Measurements from ENCODE around the gene GPC6. TPM values are rescaled to one million over a fixed set of nuclear protein-coding genes. Genes with fewer than 3 reads are reported as not detected.

Gene GPC6
- total RNA-seq, 1 donor from 2014 or later, result 63.0 TPM

DNA sequence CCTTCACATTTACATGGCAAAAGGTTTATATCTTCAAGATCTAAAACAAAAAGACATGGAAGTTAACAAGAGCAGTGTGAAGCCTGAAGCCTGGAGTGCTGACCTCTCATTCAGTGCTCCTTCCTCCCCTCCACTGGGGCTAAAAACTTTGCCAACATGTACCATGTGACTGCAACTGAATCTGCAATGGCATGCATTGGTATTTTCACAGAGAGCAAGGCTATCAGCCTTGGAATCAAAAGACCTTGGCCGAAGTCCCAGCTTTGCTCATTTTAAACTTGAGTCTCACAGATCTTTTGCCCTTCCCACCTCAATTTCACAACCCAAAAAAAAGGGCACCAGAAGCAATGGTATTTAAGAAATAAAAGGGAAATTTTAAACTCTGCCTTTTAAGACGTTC, 927.8 kb downstream of the GPC6 start:
- FAIRE-seq (no peak), DNase-seq (ENCODE audit: low read depth) (peak; percentile 66)
- Histone ChIP-seq H4K20me1 (ENCODE audit: insufficient read depth, low read length) (no peaks in the 10 kb centered on the region), H3K4me3 (ENCODE audit: insufficient read depth, low read depth, low read length) (no peak overlapping the region), H3K27ac (ENCODE audit: low read depth, low read length) (no peak overlapping the region), H2AFZ (ENCODE audit: low read depth, low read length) (no peak overlapping the region), H3K27me3 (ENCODE audit: insufficient read depth, low read length) (no peaks in the 10 kb centered on the region), H3K4me2 (ENCODE audit: low read length) (no peak overlapping the region), H3K4me1 (ENCODE audit: insufficient read depth, low read length) (no peaks in the 10 kb centered on the region), H3K79me2 (ENCODE audit: insufficient read depth, low read length) (no peaks in the 10 kb centered on the region), H3K9me3 (ENCODE audit: insufficient read depth, low read depth, low read length) (no peaks in the 10 kb centered on the region), H3K36me3 (ENCODE audit: insufficient read depth, low read length) (no peaks in the 10 kb centered on the region), H3K9ac (ENCODE audit: low read length) (no peak overlapping the region)
- Mint-ChIP-seq H3K4me3 (ENCODE audit: unreplicated experiment) (no peak overlapping the region), H3K36me3 (ENCODE audit: low read depth, unreplicated experiment) (peaks cover 2% of the 10 kb centered on the region), H3K4me1 (ENCODE audit: low read depth, unreplicated experiment) (no peaks in the 10 kb centered on the region), H3K27ac (ENCODE audit: unreplicated experiment) (no peak overlapping the region), H3K9me3 (ENCODE audit: unreplicated experiment) (peaks cover 5% of the 10 kb centered on the region), H3K27me3 (ENCODE audit: low read depth, unreplicated experiment) (no peaks in the 10 kb centered on the region)
- TF ChIP-seq, protein P1, sequence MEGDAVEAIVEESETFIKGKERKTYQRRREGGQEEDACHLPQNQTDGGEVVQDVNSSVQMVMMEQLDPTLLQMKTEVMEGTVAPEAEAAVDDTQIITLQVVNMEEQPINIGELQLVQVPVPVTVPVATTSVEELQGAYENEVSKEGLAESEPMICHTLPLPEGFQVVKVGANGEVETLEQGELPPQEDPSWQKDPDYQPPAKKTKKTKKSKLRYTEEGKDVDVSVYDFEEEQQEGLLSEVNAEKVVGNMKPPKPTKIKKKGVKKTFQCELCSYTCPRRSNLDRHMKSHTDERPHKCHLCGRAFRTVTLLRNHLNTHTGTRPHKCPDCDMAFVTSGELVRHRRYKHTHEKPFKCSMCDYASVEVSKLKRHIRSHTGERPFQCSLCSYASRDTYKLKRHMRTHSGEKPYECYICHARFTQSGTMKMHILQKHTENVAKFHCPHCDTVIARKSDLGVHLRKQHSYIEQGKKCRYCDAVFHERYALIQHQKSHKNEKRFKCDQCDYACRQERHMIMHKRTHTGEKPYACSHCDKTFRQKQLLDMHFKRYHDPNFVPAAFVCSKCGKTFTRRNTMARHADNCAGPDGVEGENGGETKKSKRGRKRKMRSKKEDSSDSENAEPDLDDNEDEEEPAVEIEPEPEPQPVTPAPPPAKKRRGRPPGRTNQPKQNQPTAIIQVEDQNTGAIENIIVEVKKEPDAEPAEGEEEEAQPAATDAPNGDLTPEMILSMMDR (IDR thresholded peaks at IDR 0.05; ENCODE audit: insufficient read depth, low read depth, low read length), result no peak
- TF ChIP-seq EZH2 (IDR thresholded peaks at IDR 0.05; ENCODE audit: insufficient read depth, low read length), result no peak

DNA sequence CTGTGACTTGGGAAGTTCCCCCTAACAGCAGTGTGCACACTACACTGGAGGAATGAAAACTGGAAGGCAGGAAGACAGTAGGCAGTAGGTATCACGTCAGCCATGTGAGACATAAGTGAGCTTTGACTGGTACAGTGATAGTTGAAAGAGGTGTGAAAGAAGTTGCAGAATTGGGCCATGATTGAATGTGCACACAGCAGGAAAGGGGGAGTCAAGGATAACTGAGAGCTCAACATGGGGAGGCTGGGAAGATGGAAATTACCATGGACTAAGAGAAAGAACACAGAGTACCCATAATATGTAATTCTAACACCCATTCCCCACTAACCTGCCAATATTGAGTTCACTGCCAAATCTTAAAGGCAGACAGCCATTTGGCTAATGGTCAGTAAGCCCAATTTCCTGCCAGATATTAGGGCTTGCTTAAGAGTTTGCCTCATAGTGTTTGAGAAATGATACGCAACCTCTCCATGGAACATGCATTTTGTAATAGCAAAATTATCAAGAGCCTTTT, 931.2 kb downstream of the GPC6 start:
- H3K27ac ChIP-seq (ENCODE audit: low read depth, low read length), result no peak overlapping the region
- H3K79me2 ChIP-seq (ENCODE audit: insufficient read depth, low read length), result no peaks in the 10 kb centered on the region
- Mint-ChIP-seq H3K4me1 (ENCODE audit: low read depth, unreplicated experiment) (no peaks in the 10 kb centered on the region), H3K27me3 (ENCODE audit: low read depth, unreplicated experiment) (no peaks in the 10 kb centered on the region), H3K36me3 (ENCODE audit: low read depth, unreplicated experiment) (peaks cover 5% of the 10 kb centered on the region), H3K4me3 (ENCODE audit: unreplicated experiment) (no peak overlapping the region), H3K9me3 (ENCODE audit: unreplicated experiment) (peaks cover 10% of the 10 kb centered on the region), H3K27ac (ENCODE audit: unreplicated experiment) (no peak overlapping the region)
- DNase-seq (ENCODE audit: low read depth) (no peak), FAIRE-seq (no peak)
- no peak for TF ChIP-seq EZH2 (IDR thresholded peaks at IDR 0.05; ENCODE audit: insufficient read depth, low read length)
- TF ChIP-seq, protein P1 (IDR thresholded peaks at IDR 0.05; ENCODE audit: insufficient read depth, low read depth, low read length), result no peak
- H3K4me3 ChIP-seq (ENCODE audit: insufficient read depth, low read depth, low read length), result no peak overlapping the region
- H3K9me3 ChIP-seq (ENCODE audit: insufficient read depth, low read depth, low read length), result peaks cover 3% of the 10 kb centered on the region
- H3K9ac ChIP-seq (ENCODE audit: low read length), result no peak overlapping the region
- H3K27me3 ChIP-seq (ENCODE audit: insufficient read depth, low read length), result no peaks in the 10 kb centered on the region
- no peaks in the 10 kb centered on the region for H3K36me3 ChIP-seq (ENCODE audit: insufficient read depth, low read length)
- H3K4me1 ChIP-seq (ENCODE audit: insufficient read depth, low read length), result no peaks in the 10 kb centered on the region
- no peaks in the 10 kb centered on the region for H4K20me1 ChIP-seq (ENCODE audit: insufficient read depth, low read length)
- H3K4me2 ChIP-seq (ENCODE audit: low read length), result no peak overlapping the region
- no peak overlapping the region for H2AFZ ChIP-seq (ENCODE audit: low read depth, low read length)

DNA sequence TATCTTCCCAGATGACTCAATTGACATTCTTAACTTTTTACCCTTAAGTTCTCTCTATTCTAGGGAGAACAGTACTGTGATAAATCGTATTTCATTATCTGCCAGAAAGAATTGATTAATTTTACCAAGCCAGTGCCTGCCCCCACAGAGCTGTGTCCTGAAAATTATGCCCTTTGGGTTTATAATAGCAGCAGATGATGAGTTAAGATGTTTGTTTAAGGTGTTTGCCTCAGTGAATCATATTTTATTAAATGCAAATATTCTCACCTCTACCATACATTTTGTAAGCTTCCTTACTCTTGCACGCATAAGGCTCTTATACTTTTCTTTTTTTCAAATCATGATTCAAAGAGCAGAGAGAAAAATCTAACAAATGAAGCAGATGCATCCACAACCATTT, 934.3 kb downstream of the GPC6 start:
- FAIRE-seq (no peak), DNase-seq (ENCODE audit: low read depth) (no peak)
- Mint-ChIP-seq H3K9me3 (ENCODE audit: unreplicated experiment) (peaks cover 10% of the 10 kb centered on the region), H3K36me3 (ENCODE audit: low read depth, unreplicated experiment) (peaks cover 5% of the 10 kb centered on the region), H3K4me3 (ENCODE audit: unreplicated experiment) (no peak overlapping the region), H3K27ac (ENCODE audit: unreplicated experiment) (no peak overlapping the region), H3K27me3 (ENCODE audit: low read depth, unreplicated experiment) (no peaks in the 10 kb centered on the region), H3K4me1 (ENCODE audit: low read depth, unreplicated experiment) (no peaks in the 10 kb centered on the region)
- Histone ChIP-seq H3K27me3 (ENCODE audit: insufficient read depth, low read length) (no peaks in the 10 kb centered on the region), H3K4me3 (ENCODE audit: insufficient read depth, low read depth, low read length) (no peak overlapping the region), H4K20me1 (ENCODE audit: insufficient read depth, low read length) (no peaks in the 10 kb centered on the region), H3K9ac (ENCODE audit: low read length) (no peak overlapping the region), H3K36me3 (ENCODE audit: insufficient read depth, low read length) (no peaks in the 10 kb centered on the region), H3K4me1 (ENCODE audit: insufficient read depth, low read length) (no peaks in the 10 kb centered on the region), H3K4me2 (ENCODE audit: low read length) (no peak overlapping the region), H3K9me3 (ENCODE audit: insufficient read depth, low read depth, low read length) (peaks cover 3% of the 10 kb centered on the region), H3K79me2 (ENCODE audit: insufficient read depth, low read length) (no peaks in the 10 kb centered on the region), H3K27ac (ENCODE audit: low read depth, low read length) (no peak overlapping the region), H2AFZ (ENCODE audit: low read depth, low read length) (no peak overlapping the region)
- TF ChIP-seq, protein P1 (IDR thresholded peaks at IDR 0.05; ENCODE audit: insufficient read depth, low read depth, low read length), result no peak
- no peak for TF ChIP-seq EZH2 (IDR thresholded peaks at IDR 0.05; ENCODE audit: insufficient read depth, low read length)

Data from astrocyte (in vitro differentiated cells and primary cell).